Measurements from ENCODE around the gene COLEC11. TPM values are rescaled to one million over a fixed set of nuclear protein-coding genes. Genes with fewer than 3 reads are reported as not detected.
"Not testable (repeated sequence)": the region's sequence is repeated elsewhere in the genome, so short reads cannot be mapped to it uniquely, and the experiment has no call there.

Gene COLEC11
- total RNA-seq, 1 experiment from 2014 or later: 0.39 TPM

GRCh38 chr2:3575534-3576262 is 19.2 kb upstream of the COLEC11 start:
- H3K9me3 Mint-ChIP-seq: peaks cover 0 to 1% of the 10 kb centered on the region in 2 experiments; a peak in 1 of 5 replicates
- H3K4me2 ChIP-seq (ENCODE audit: insufficient read depth, insufficient read length, low read length): peak overlapping the region; percentile 70
- peak overlapping the region; percentile 99 for H3K9ac ChIP-seq (ENCODE audit: extremely low read depth, insufficient read length, low read length)
- DNase-seq: no peak
- H3K9me3 ChIP-seq (ENCODE audit: control insufficient read depth, low read depth, low read length): no peaks in the 10 kb centered on the region
- H3K27ac ChIP-seq (ENCODE audit: insufficient read length, low read depth, low read length): no peak overlapping the region
- H3K4me1 Mint-ChIP-seq: peaks cover 25 to 33% of the 10 kb centered on the region in 2 experiments
- H3K27me3 Mint-ChIP-seq (ENCODE audit: low read depth): peaks cover 7% of the 10 kb centered on the region
- H3K18ac ChIP-seq (ENCODE audit: insufficient read length, low read depth, low read length): peak overlapping the region; percentile 86
- no peaks in the 10 kb centered on the region for H4K20me1 ChIP-seq (ENCODE audit: control insufficient read depth, insufficient read depth, insufficient read length)
- peak overlapping the region; percentile 98 to 99 for H3K4me3 Mint-ChIP-seq
- H3K56ac ChIP-seq (ENCODE audit: insufficient read length, low read depth, low read length): no peak overlapping the region
- no peaks in the 10 kb centered on the region for H3K27me3 ChIP-seq (ENCODE audit: insufficient read depth, low read length)
- H3K79me2 ChIP-seq (ENCODE audit: insufficient read depth, low read length): peaks cover 17% of the 10 kb centered on the region; the same call in 1 of the 2 replicates
- peak overlapping the region; percentile 89 for H3K14ac ChIP-seq (ENCODE audit: insufficient read depth, low read length)
- no peak overlapping the region for H4K91ac ChIP-seq (ENCODE audit: insufficient read length, low read depth, low read length)
- peak overlapping the region; percentile 65 for H2BK120ac ChIP-seq (ENCODE audit: low read depth, low read length, poor library complexity, severe bottlenecking)
- H2BK5ac ChIP-seq (ENCODE audit: insufficient read length, low read length): no peak overlapping the region
- no CpG with 5 or more reads among the region's 54 CpGs for WGBS (ENCODE audit: extremely low coverage, insufficient read length, low lambda C conversion rate)
- no peak overlapping the region for H2BK15ac ChIP-seq (ENCODE audit: low read depth, low read length)
- no peak overlapping the region for H2AK5ac ChIP-seq (ENCODE audit: insufficient read length, low read length)
- no peak overlapping the region for H2AFZ ChIP-seq (ENCODE audit: low read length)
- peak overlapping the region; percentile 73 for H4K5ac ChIP-seq (ENCODE audit: insufficient read length, low read depth, low read length)
- peaks cover 9% of the 10 kb centered on the region for H3K79me1 ChIP-seq (ENCODE audit: insufficient read depth, low read depth, low read length, poor library complexity, severe bottlenecking)
- peaks cover 43 to 53% (median 50%) of the 10 kb centered on the region in 3 experiments for H3K36me3 Mint-ChIP-seq (ENCODE audit: insufficient read depth in 1 of 3, low read depth in 3 of 3)
- H3K4ac ChIP-seq (ENCODE audit: low read depth, low read length): peak overlapping the region; percentile 30; the same call in 1 of the 2 replicates
- no peak overlapping the region for H3T11ph ChIP-seq (ENCODE audit: low read length)
- peak overlapping the region; percentile 96 to 98 (median 97) for H3K27ac Mint-ChIP-seq
- no peak for TF ChIP-seq CTCF (conservative IDR thresholded peaks at IDR 0.05)
- peak overlapping the region; percentile 67 for H4K8ac ChIP-seq (replicated peaks; ENCODE audit: insufficient read length, low read depth, low read length)
- no peak overlapping the region for H2BK20ac ChIP-seq (ENCODE audit: low read depth, low read length, poor library complexity, severe bottlenecking)
- no peak overlapping the region for H3K23ac ChIP-seq (ENCODE audit: insufficient read length, low read depth, low read length)
- H3K23me2 ChIP-seq (ENCODE audit: insufficient read length, low read depth, low read length, poor library complexity, severe bottlenecking): peaks cover 3% of the 10 kb centered on the region
- no peaks in the 10 kb centered on the region; the same call in 1 of the 2 replicates for H3K4me1 ChIP-seq (ENCODE audit: insufficient read depth, low read length)
- H2BK12ac ChIP-seq (ENCODE audit: insufficient read length, low read depth, low read length): no peak overlapping the region

GRCh38 chr2:3576263-3576630 is 18.7 kb upstream of the COLEC11 start:
- DNase-seq; H3K56ac ChIP-seq (ENCODE audit: insufficient read length, low read depth, low read length); H4K91ac ChIP-seq (ENCODE audit: insufficient read length, low read depth, low read length); H2BK5ac ChIP-seq (ENCODE audit: insufficient read length, low read length); H2BK20ac ChIP-seq (ENCODE audit: low read depth, low read length, poor library complexity, severe bottlenecking); H3K23ac ChIP-seq (ENCODE audit: insufficient read length, low read depth, low read length); H3K79me1 ChIP-seq (ENCODE audit: insufficient read depth, low read depth, low read length, poor library complexity, severe bottlenecking); H3K9me3 Mint-ChIP-seq; H2AFZ ChIP-seq (ENCODE audit: low read length); H3K4me1 ChIP-seq (ENCODE audit: insufficient read depth, low read length); H4K20me1 ChIP-seq (ENCODE audit: control insufficient read depth, insufficient read depth, insufficient read length); H3K4ac ChIP-seq (ENCODE audit: low read depth, low read length); H4K5ac ChIP-seq (ENCODE audit: insufficient read length, low read depth, low read length); H2BK120ac ChIP-seq (ENCODE audit: low read depth, low read length, poor library complexity, severe bottlenecking); H2AK5ac ChIP-seq (ENCODE audit: insufficient read length, low read length); H3K23me2 ChIP-seq (ENCODE audit: insufficient read length, low read depth, low read length, poor library complexity, severe bottlenecking); H3K9me3 ChIP-seq (ENCODE audit: control insufficient read depth, low read depth, low read length); H3K18ac ChIP-seq (ENCODE audit: insufficient read length, low read depth, low read length); H4K8ac ChIP-seq (replicated peaks; ENCODE audit: insufficient read length, low read depth, low read length); H3T11ph ChIP-seq (ENCODE audit: low read length); H3K14ac ChIP-seq (ENCODE audit: insufficient read depth, low read length); H3K27me3 ChIP-seq (ENCODE audit: insufficient read depth, low read length); H2BK15ac ChIP-seq (ENCODE audit: low read depth, low read length); H3K27me3 Mint-ChIP-seq (ENCODE audit: low read depth); H3K27ac ChIP-seq (ENCODE audit: insufficient read length, low read depth, low read length); H2BK12ac ChIP-seq (ENCODE audit: insufficient read length, low read depth, low read length): not testable (repeated sequence)
- Histone ChIP-seq H3K9ac (ENCODE audit: extremely low read depth, insufficient read length, low read length) (peak overlapping the region; percentile 99), H3K4me2 (ENCODE audit: insufficient read depth, insufficient read length, low read length) (peak overlapping the region; percentile 70), H3K79me2 (ENCODE audit: insufficient read depth, low read length) (peaks cover 17% of the 10 kb centered on the region; the same call in 1 of the 2 replicates)
- WGBS (ENCODE audit: extremely low coverage, insufficient read length, low lambda C conversion rate): no CpG with 5 or more reads among the region's 10 CpGs
- peak overlapping the region; percentile 96 to 98 (median 97) for H3K27ac Mint-ChIP-seq
- peak overlapping the region; percentile 98 to 99 for H3K4me3 Mint-ChIP-seq
- peaks cover 25 to 33% of the 10 kb centered on the region in 2 experiments for H3K4me1 Mint-ChIP-seq
- peaks cover 48 to 59% (median 56%) of the 10 kb centered on the region in 3 experiments for H3K36me3 Mint-ChIP-seq (ENCODE audit: insufficient read depth in 1 of 3, low read depth in 3 of 3)

Data from H9 (cell line).